ENCODE data around the gene SH3GL2.

- TF ChIP-seq EZH2 (IDR thresholded peaks at IDR 0.05; ENCODE audit: insufficient read depth, poor library complexity, severe bottlenecking) (no peak), EZH2phosphoT487 (IDR thresholded peaks at IDR 0.05; ENCODE audit: insufficient read depth, low read depth) (no peak)
These were observed 7.0 kb upstream of the SH3GL2 start for GRCh38 chr9:17571825-17572224.

All from GM23248 (cell line).